Glutamatergic neuron (in vitro differentiated cells): Measurements from ENCODE around the gene CORT. TPM values are rescaled to one million over a fixed set of nuclear protein-coding genes. Genes with fewer than 3 reads are reported as not detected.
A peak's percentile ranks its signal among the peaks of the same experiment; 100 is the strongest.
"Not testable (repeated sequence)": the region's sequence is repeated elsewhere in the genome, so short reads cannot be mapped to it uniquely, and the experiment has no call there.

Experiments
- DNase-seq: peaks from one replicate; pipeline ENCODE4 v3.0.0; 2022
- H3K27ac Mint-ChIP-seq: one replicate; pipeline ENCODE4 v1.8.0; 2020; ENCODE audit warnings: mild to moderate bottlenecking, mixed read lengths, inconsistent platforms; ENCODE audit not compliant: unreplicated experiment
- H3K27me3 Mint-ChIP-seq: one replicate; pipeline ENCODE4 v1.8.0; 2020; ENCODE audit warnings: mild to moderate bottlenecking, moderate library complexity, mixed read lengths, inconsistent platforms; ENCODE audit not compliant: unreplicated experiment
- H3K36me3 Mint-ChIP-seq: one replicate; pipeline ENCODE4 v1.8.0; 2020; ENCODE audit warnings: mild to moderate bottlenecking, mixed read lengths, inconsistent platforms; ENCODE audit not compliant: unreplicated experiment
- H3K4me1 Mint-ChIP-seq: one replicate; pipeline ENCODE4 v1.8.0; 2020; ENCODE audit warnings: mild to moderate bottlenecking, low read depth, mixed read lengths, inconsistent platforms; ENCODE audit not compliant: unreplicated experiment
- H3K4me3 Mint-ChIP-seq: one replicate; pipeline ENCODE4 v1.8.0; 2020; ENCODE audit warnings: mild to moderate bottlenecking, mixed read lengths, inconsistent platforms; ENCODE audit not compliant: unreplicated experiment
- H3K9me3 Mint-ChIP-seq: one replicate; pipeline ENCODE4 v1.8.0; 2020; ENCODE audit warnings: mild to moderate bottlenecking, moderate library complexity, mixed read lengths, inconsistent platforms; ENCODE audit not compliant: unreplicated experiment
- total RNA-seq: library from RNA; stranded (reverse); fragmentation: NEBNext Ultra II Directional; extraction: Animal tissue kit (Norgen Biotek cat#: 25700); gene quantifications from one replicate; pipeline ENCODE4 v1.2.1, GENCODE V29; 2021; ENCODE audit not compliant: unreplicated experiment
- TF ChIP-seq, protein P1 (sequence below): fragments of 200-600 bp; sonication (generic); IDR thresholded peaks from one replicate; pipeline ENCODE4 v1.5.0; 2021; ENCODE audit not compliant: partially characterized antibody, unreplicated experiment

Gene CORT
- total RNA-seq, 1 donor from 2014 or later = 0.59 TPM

DNA sequence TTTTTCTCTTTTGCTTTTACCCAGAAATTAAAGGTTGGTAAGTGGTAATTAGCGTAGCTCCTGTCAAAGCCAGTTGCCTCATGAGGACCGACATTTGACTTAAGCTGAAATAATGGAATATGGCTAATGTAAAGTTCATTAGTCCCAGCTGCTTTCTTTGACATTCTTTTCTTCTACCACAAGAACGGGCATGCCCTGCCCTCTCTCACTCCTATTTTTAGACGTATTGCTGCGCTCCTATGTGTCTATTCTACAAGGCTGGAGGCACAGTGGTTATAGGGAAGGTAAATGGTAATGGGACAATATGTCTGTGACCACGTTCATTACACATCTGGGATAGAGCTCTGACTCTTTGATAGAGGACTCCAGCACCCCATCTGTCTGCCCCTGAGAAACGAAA lies 6.8 kb downstream of the CORT start:
- Mint-ChIP-seq H3K4me1 (peaks cover 12% of the 10 kb centered on the region), H3K27ac (peak overlapping the region; percentile 86), H3K4me3 (peak overlapping the region; percentile 63), H3K36me3 (no peaks in the 10 kb centered on the region), H3K27me3 (peaks cover 3% of the 10 kb centered on the region), H3K9me3 (no peaks in the 10 kb centered on the region)
- DNase-seq = no peak
- TF ChIP-seq, protein P1, sequence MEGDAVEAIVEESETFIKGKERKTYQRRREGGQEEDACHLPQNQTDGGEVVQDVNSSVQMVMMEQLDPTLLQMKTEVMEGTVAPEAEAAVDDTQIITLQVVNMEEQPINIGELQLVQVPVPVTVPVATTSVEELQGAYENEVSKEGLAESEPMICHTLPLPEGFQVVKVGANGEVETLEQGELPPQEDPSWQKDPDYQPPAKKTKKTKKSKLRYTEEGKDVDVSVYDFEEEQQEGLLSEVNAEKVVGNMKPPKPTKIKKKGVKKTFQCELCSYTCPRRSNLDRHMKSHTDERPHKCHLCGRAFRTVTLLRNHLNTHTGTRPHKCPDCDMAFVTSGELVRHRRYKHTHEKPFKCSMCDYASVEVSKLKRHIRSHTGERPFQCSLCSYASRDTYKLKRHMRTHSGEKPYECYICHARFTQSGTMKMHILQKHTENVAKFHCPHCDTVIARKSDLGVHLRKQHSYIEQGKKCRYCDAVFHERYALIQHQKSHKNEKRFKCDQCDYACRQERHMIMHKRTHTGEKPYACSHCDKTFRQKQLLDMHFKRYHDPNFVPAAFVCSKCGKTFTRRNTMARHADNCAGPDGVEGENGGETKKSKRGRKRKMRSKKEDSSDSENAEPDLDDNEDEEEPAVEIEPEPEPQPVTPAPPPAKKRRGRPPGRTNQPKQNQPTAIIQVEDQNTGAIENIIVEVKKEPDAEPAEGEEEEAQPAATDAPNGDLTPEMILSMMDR = no peak

GRCh38 chr1:10457462-10457861 lies 7.6 kb downstream of the CORT start:
- H3K27me3 Mint-ChIP-seq, H3K9me3 Mint-ChIP-seq, H3K4me3 Mint-ChIP-seq, H3K36me3 Mint-ChIP-seq, DNase-seq, H3K4me1 Mint-ChIP-seq: not testable (repeated sequence)
- H3K27ac Mint-ChIP-seq = peak overlapping the region; percentile 86

DNA sequence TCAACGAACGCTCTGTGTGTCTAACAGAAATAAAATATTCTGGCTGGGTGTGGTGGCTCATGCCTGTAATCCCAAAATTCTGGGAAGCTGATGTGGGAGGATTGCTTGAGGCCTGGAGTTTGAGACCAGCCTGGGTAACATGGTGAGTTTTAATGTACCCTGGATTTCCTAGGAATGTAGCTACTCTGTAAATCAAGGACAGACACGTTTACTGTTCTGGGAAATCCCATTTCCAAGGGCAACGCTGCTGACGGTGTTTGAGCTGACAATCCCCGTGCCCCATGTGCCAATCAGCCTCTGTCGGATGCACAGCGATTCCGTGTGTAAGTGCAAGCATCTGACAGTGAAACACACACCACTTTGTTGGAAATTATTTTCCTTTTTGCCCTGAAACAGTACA lies 8.0 kb downstream of the CORT start:
- H3K4me1 Mint-ChIP-seq = peaks cover 9% of the 10 kb centered on the region
- TF ChIP-seq, protein P1 = no peak
- H3K36me3 Mint-ChIP-seq = no peaks in the 10 kb centered on the region
- no peak for DNase-seq
- peak overlapping the region; percentile 17 for H3K27ac Mint-ChIP-seq
- H3K9me3 Mint-ChIP-seq = no peaks in the 10 kb centered on the region
- H3K4me3 Mint-ChIP-seq = no peak overlapping the region
- H3K27me3 Mint-ChIP-seq = peaks cover 3% of the 10 kb centered on the region

- peaks cover 9% of the 10 kb centered on the region for H3K4me1 Mint-ChIP-seq
- no peak for DNase-seq
- H3K36me3 Mint-ChIP-seq = no peaks in the 10 kb centered on the region
- no peak overlapping the region for H3K27ac Mint-ChIP-seq
- TF ChIP-seq, protein P1 = no peak
- no peak overlapping the region for H3K4me3 Mint-ChIP-seq
- H3K27me3 Mint-ChIP-seq = peaks cover 3% of the 10 kb centered on the region
- H3K9me3 Mint-ChIP-seq = no peaks in the 10 kb centered on the region
These were observed 9.4 kb downstream of the CORT start for GRCh38 chr1:10459184-10459583.

- no peak for DNase-seq
- Mint-ChIP-seq H3K4me1 (no peaks in the 10 kb centered on the region), H3K9me3 (no peaks in the 10 kb centered on the region), H3K36me3 (no peaks in the 10 kb centered on the region), H3K27ac (no peak overlapping the region), H3K4me3 (no peak overlapping the region), H3K27me3 (peaks cover 2% of the 10 kb centered on the region)
- TF ChIP-seq, protein P1 = no peak
These were observed 17.2 kb downstream of the CORT start for GRCh38 chr1:10467078-10467477.

DNA sequence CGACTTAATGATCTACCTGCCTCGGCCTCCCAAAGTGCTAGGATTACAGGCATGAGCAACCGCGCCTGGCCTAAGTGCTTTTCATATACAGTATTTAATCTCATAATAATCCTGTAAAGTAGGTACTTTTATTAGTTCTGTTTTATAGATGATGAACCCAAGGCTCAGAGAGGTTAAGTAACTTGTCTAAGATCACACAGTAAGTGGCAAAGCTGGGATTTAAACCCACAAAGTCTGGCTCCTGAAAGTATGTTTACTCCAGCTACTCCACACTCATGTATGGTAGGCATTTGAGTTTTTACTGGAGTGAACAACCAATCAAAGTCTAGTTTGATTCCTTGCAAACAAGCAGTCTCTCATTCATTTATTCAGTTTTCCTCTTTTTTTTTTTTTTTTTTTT lies 20.2 kb downstream of the CORT start:
- Mint-ChIP-seq H3K27ac (no peak overlapping the region), H3K9me3 (peaks cover 2% of the 10 kb centered on the region), H3K4me3 (no peak overlapping the region), H3K36me3 (no peaks in the 10 kb centered on the region), H3K27me3 (peaks cover 3% of the 10 kb centered on the region), H3K4me1 (no peaks in the 10 kb centered on the region)
- no peak for DNase-seq
- TF ChIP-seq, protein P1 = no peak
